ENCODE results near the gene DPYD.

DNA sequence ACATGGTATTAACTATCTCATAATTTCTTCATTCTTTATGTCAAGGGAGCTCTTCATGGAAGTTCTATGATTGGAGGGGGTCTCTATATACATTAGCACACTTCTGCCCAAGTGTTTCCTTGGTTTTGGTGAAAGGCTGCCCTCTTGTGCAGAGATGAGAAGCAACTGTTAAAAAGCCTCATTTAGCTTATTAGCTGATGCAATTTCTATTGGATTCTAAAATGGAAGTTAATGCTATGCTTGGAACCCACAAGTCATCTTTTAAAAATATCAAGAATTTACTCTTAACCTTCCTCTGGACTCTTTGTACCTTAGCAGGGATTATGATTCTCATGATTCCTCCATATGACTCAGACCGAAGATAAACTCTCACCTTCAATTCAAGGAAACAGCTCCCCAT lies 870.3 kb downstream of the DPYD start:
- TF ChIP-seq, protein P1, sequence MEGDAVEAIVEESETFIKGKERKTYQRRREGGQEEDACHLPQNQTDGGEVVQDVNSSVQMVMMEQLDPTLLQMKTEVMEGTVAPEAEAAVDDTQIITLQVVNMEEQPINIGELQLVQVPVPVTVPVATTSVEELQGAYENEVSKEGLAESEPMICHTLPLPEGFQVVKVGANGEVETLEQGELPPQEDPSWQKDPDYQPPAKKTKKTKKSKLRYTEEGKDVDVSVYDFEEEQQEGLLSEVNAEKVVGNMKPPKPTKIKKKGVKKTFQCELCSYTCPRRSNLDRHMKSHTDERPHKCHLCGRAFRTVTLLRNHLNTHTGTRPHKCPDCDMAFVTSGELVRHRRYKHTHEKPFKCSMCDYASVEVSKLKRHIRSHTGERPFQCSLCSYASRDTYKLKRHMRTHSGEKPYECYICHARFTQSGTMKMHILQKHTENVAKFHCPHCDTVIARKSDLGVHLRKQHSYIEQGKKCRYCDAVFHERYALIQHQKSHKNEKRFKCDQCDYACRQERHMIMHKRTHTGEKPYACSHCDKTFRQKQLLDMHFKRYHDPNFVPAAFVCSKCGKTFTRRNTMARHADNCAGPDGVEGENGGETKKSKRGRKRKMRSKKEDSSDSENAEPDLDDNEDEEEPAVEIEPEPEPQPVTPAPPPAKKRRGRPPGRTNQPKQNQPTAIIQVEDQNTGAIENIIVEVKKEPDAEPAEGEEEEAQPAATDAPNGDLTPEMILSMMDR (IDR thresholded peaks at IDR 0.05), result peak; percentile 51
- TF ChIP-seq ZFX (IDR thresholded peaks at IDR 0.05; ENCODE audit: borderline replicate concordance), result no peak
